ENCODE data around the gene GRAPL.
"Not testable (repeated sequence)": the region's sequence is repeated elsewhere in the genome, so short reads cannot be mapped to it uniquely, and the experiment has no call there.

GRAPL gene

GRCh38 chr17:19188870-19189708 lies 61.7 kb downstream of the GRAPL start:
- DNase-seq (ENCODE audit: low spot score): not testable (repeated sequence)

GRCh38 chr17:19189781-19190405 lies 62.5 kb downstream of the GRAPL start:
- not testable (repeated sequence) for DNase-seq (ENCODE audit: low spot score)

- not testable (repeated sequence) for DNase-seq (ENCODE audit: low spot score)
Observed at GRCh38 chr17:19196382-19197204, 69.2 kb downstream of the GRAPL start.

GRCh38 chr17:19202448-19202847 lies 75.1 kb downstream of the GRAPL start:
- DNase-seq (ENCODE audit: low spot score): not testable (repeated sequence)

- not testable (repeated sequence) for DNase-seq (ENCODE audit: low spot score)
Observed at GRCh38 chr17:19203429-19203828, 76.0 kb downstream of the GRAPL start.

Measured in germinal center (tissue), 1 donor.